ENCODE measurements around the gene SLC25A30.

Gene SLC25A30

GRCh38 chr13:45370922-45371406 is 47.2 kb downstream of the SLC25A30 start:
- no peak overlapping the region for H3K27ac ChIP-seq (ENCODE audit: insufficient read depth, low read depth, low read length, poor library complexity, severe bottlenecking)
- WGBS, 2 experiments: 15 to 18% methylated on average over 30 of the region's 30 CpGs
- H3K4me3 ChIP-seq (ENCODE audit: insufficient read depth, low read depth, low read length): no peak overlapping the region
- no peaks in the 10 kb centered on the region for H3K27me3 ChIP-seq (ENCODE audit: control insufficient read depth, insufficient read depth, low read length, poor library complexity, severe bottlenecking)
- H3K4me1 ChIP-seq (ENCODE audit: control insufficient read depth, insufficient read depth, low read length): peaks cover 4% of the 10 kb centered on the region
- H3K36me3 ChIP-seq (ENCODE audit: control insufficient read depth, insufficient read depth, low read length): no peaks in the 10 kb centered on the region
- H3K9me3 ChIP-seq (ENCODE audit: control insufficient read depth, low read length): no peaks in the 10 kb centered on the region

GRCh38 chr13:45369116-45369515 is 49.1 kb downstream of the SLC25A30 start:
- 94 to 95% methylated on average over 4 of the region's 4 CpGs for WGBS, 2 experiments
- Histone ChIP-seq H3K4me3 (ENCODE audit: insufficient read depth, low read depth, low read length) (no peak overlapping the region), H3K27ac (ENCODE audit: insufficient read depth, low read depth, low read length, poor library complexity, severe bottlenecking) (no peak overlapping the region), H3K27me3 (ENCODE audit: control insufficient read depth, insufficient read depth, low read length, poor library complexity, severe bottlenecking) (no peaks in the 10 kb centered on the region), H3K4me1 (ENCODE audit: control insufficient read depth, insufficient read depth, low read length) (peaks cover 4% of the 10 kb centered on the region), H3K36me3 (ENCODE audit: control insufficient read depth, insufficient read depth, low read length) (no peaks in the 10 kb centered on the region), H3K9me3 (ENCODE audit: control insufficient read depth, low read length) (no peaks in the 10 kb centered on the region)

GRCh38 chr13:45368571-45368970 is 49.6 kb downstream of the SLC25A30 start:
- peaks cover 4% of the 10 kb centered on the region for H3K36me3 ChIP-seq (ENCODE audit: control insufficient read depth, insufficient read depth, low read length)
- H3K27ac ChIP-seq (ENCODE audit: insufficient read depth, low read depth, low read length, poor library complexity, severe bottlenecking): no peak overlapping the region
- WGBS, 2 experiments: 91 to 92% methylated on average over 3 of the region's 3 CpGs
- no peaks in the 10 kb centered on the region for H3K27me3 ChIP-seq (ENCODE audit: control insufficient read depth, insufficient read depth, low read length, poor library complexity, severe bottlenecking)
- no peaks in the 10 kb centered on the region for H3K9me3 ChIP-seq (ENCODE audit: control insufficient read depth, low read length)
- H3K4me1 ChIP-seq (ENCODE audit: control insufficient read depth, insufficient read depth, low read length): peaks cover 4% of the 10 kb centered on the region
- no peak overlapping the region for H3K4me3 ChIP-seq (ENCODE audit: insufficient read depth, low read depth, low read length)

- 87 to 90% methylated on average over 4 of the region's 4 CpGs for WGBS, 2 experiments
- Histone ChIP-seq H3K4me1 (ENCODE audit: control insufficient read depth, insufficient read depth, low read length) (peaks cover 4% of the 10 kb centered on the region), H3K4me3 (ENCODE audit: insufficient read depth, low read depth, low read length) (no peak overlapping the region), H3K27me3 (ENCODE audit: control insufficient read depth, insufficient read depth, low read length, poor library complexity, severe bottlenecking) (no peaks in the 10 kb centered on the region), H3K9me3 (ENCODE audit: control insufficient read depth, low read length) (no peaks in the 10 kb centered on the region), H3K27ac (ENCODE audit: insufficient read depth, low read depth, low read length, poor library complexity, severe bottlenecking) (no peak overlapping the region), H3K36me3 (ENCODE audit: control insufficient read depth, insufficient read depth, low read length) (peaks cover 4% of the 10 kb centered on the region)
Measured at GRCh38 chr13:45368005-45368404, 50.2 kb downstream of the SLC25A30 start.

GRCh38 chr13:45367358-45367757 is 50.8 kb downstream of the SLC25A30 start:
- Histone ChIP-seq H3K36me3 (ENCODE audit: control insufficient read depth, insufficient read depth, low read length) (peaks cover 4% of the 10 kb centered on the region), H3K9me3 (ENCODE audit: control insufficient read depth, low read length) (no peaks in the 10 kb centered on the region), H3K4me1 (ENCODE audit: control insufficient read depth, insufficient read depth, low read length) (peaks cover 3% of the 10 kb centered on the region), H3K27ac (ENCODE audit: insufficient read depth, low read depth, low read length, poor library complexity, severe bottlenecking) (no peak overlapping the region), H3K4me3 (ENCODE audit: insufficient read depth, low read depth, low read length) (no peak overlapping the region), H3K27me3 (ENCODE audit: control insufficient read depth, insufficient read depth, low read length, poor library complexity, severe bottlenecking) (no peaks in the 10 kb centered on the region)
- 83 to 89% methylated on average over 2 of the region's 2 CpGs for WGBS, 2 experiments

- no peak overlapping the region for H3K4me3 ChIP-seq (ENCODE audit: insufficient read depth, low read depth, low read length)
- WGBS, 2 experiments: 87 to 90% methylated on average over 4 of the region's 4 CpGs
- peaks cover 4% of the 10 kb centered on the region for H3K36me3 ChIP-seq (ENCODE audit: control insufficient read depth, insufficient read depth, low read length)
- no peaks in the 10 kb centered on the region for H3K27me3 ChIP-seq (ENCODE audit: control insufficient read depth, insufficient read depth, low read length, poor library complexity, severe bottlenecking)
- H3K27ac ChIP-seq (ENCODE audit: insufficient read depth, low read depth, low read length, poor library complexity, severe bottlenecking): no peak overlapping the region
- no peaks in the 10 kb centered on the region for H3K9me3 ChIP-seq (ENCODE audit: control insufficient read depth, low read length)
- H3K4me1 ChIP-seq (ENCODE audit: control insufficient read depth, insufficient read depth, low read length): no peaks in the 10 kb centered on the region
Measured at GRCh38 chr13:45365558-45365885, 52.7 kb downstream of the SLC25A30 start.

- no peak overlapping the region for H3K27ac ChIP-seq (ENCODE audit: insufficient read depth, low read depth, low read length, poor library complexity, severe bottlenecking)
- H3K4me3 ChIP-seq (ENCODE audit: insufficient read depth, low read depth, low read length): no peak overlapping the region
- H3K9me3 ChIP-seq (ENCODE audit: control insufficient read depth, low read length): no peaks in the 10 kb centered on the region
- H3K4me1 ChIP-seq (ENCODE audit: control insufficient read depth, insufficient read depth, low read length): no peaks in the 10 kb centered on the region
- no peaks in the 10 kb centered on the region for H3K27me3 ChIP-seq (ENCODE audit: control insufficient read depth, insufficient read depth, low read length, poor library complexity, severe bottlenecking)
- H3K36me3 ChIP-seq (ENCODE audit: control insufficient read depth, insufficient read depth, low read length): peaks cover 8% of the 10 kb centered on the region
- WGBS, 2 experiments: 94 to 97% methylated on average over 9 to 10 of the region's 10 CpGs
Measured at GRCh38 chr13:45364876-45365557, 53.2 kb downstream of the SLC25A30 start.

- Histone ChIP-seq H3K4me1 (ENCODE audit: control insufficient read depth, insufficient read depth, low read length) (no peaks in the 10 kb centered on the region), H3K27ac (ENCODE audit: insufficient read depth, low read depth, low read length, poor library complexity, severe bottlenecking) (no peak overlapping the region), H3K36me3 (ENCODE audit: control insufficient read depth, insufficient read depth, low read length) (peaks cover 8% of the 10 kb centered on the region), H3K4me3 (ENCODE audit: insufficient read depth, low read depth, low read length) (no peak overlapping the region), H3K9me3 (ENCODE audit: control insufficient read depth, low read length) (no peaks in the 10 kb centered on the region), H3K27me3 (ENCODE audit: control insufficient read depth, insufficient read depth, low read length, poor library complexity, severe bottlenecking) (no peaks in the 10 kb centered on the region)
- 79 to 86% methylated on average over 2 of the region's 2 CpGs for WGBS, 2 experiments
Measured at GRCh38 chr13:45362939-45363338, 55.2 kb downstream of the SLC25A30 start.

- WGBS, 2 experiments: 93 to 94% methylated on average over 14 of the region's 14 CpGs
- H3K36me3 ChIP-seq (ENCODE audit: control insufficient read depth, insufficient read depth, low read length): peaks cover 8% of the 10 kb centered on the region
Measured at GRCh38 chr13:45361596-45362206, 56.5 kb downstream of the SLC25A30 start.

GRCh38 chr13:45356966-45357672 is 61.1 kb downstream of the SLC25A30 start:
- H3K4me3 ChIP-seq (ENCODE audit: insufficient read depth, low read depth, low read length): no peak overlapping the region
- H3K36me3 ChIP-seq (ENCODE audit: control insufficient read depth, insufficient read depth, low read length): peaks cover 12% of the 10 kb centered on the region
- 95 to 96% methylated on average over 7 of the region's 7 CpGs for WGBS, 2 experiments
- no peaks in the 10 kb centered on the region for H3K9me3 ChIP-seq (ENCODE audit: control insufficient read depth, low read length)
- no peak overlapping the region for H3K27ac ChIP-seq (ENCODE audit: insufficient read depth, low read depth, low read length, poor library complexity, severe bottlenecking)
- no peaks in the 10 kb centered on the region for H3K4me1 ChIP-seq (ENCODE audit: control insufficient read depth, insufficient read depth, low read length)
- H3K27me3 ChIP-seq (ENCODE audit: control insufficient read depth, insufficient read depth, low read length, poor library complexity, severe bottlenecking): no peaks in the 10 kb centered on the region

More at GRCh38 chr13:45361596-45362206, 56.5 kb downstream of the SLC25A30 start:
- H3K27me3 ChIP-seq (ENCODE audit: control insufficient read depth, insufficient read depth, low read length, poor library complexity, severe bottlenecking): no peaks in the 10 kb centered on the region
- H3K9me3 ChIP-seq (ENCODE audit: control insufficient read depth, low read length): no peaks in the 10 kb centered on the region
- no peak overlapping the region for H3K27ac ChIP-seq (ENCODE audit: insufficient read depth, low read depth, low read length, poor library complexity, severe bottlenecking)
- H3K4me1 ChIP-seq (ENCODE audit: control insufficient read depth, insufficient read depth, low read length): no peaks in the 10 kb centered on the region
- no peak overlapping the region for H3K4me3 ChIP-seq (ENCODE audit: insufficient read depth, low read depth, low read length)

Measured in ectodermal cell (in vitro differentiated cells).